Measurements from ENCODE around the gene ABCC3.

ABCC3 gene

DNA sequence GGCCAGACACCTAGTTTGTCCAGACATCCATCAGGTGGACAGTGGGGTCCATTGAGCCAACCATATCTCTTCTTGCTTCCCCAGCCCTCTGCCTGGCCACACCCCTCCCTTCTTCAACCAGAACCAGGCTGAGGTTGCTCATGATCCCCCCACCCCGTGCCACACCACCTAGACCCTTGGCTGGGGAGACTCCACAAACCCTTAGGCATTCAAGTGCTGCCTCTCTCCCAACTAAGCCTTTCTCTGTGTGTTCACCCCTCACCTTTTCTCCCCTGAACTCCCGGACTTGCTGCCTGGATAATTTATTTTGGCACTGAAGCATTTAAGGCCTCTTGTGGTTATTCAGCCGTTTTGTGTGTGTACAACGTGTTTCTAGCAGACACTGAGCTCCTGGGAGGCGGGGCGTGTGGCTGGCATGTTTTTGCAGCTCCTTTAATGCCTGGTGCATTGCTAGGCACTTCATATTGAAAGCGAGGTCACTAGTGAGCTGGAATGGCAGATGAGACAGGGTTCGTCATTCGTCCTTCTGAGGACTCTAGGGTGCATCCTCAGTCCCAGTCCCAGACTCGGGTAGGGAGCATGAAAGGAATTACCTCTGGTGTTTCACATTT lies 45.5 kb upstream of the ABCC3 start:
- no peak for TF ChIP-seq EZH2phosphoT487 (IDR thresholded peaks at IDR 0.05; ENCODE audit: borderline replicate concordance, low read length)
- TF ChIP-seq, protein P1, sequence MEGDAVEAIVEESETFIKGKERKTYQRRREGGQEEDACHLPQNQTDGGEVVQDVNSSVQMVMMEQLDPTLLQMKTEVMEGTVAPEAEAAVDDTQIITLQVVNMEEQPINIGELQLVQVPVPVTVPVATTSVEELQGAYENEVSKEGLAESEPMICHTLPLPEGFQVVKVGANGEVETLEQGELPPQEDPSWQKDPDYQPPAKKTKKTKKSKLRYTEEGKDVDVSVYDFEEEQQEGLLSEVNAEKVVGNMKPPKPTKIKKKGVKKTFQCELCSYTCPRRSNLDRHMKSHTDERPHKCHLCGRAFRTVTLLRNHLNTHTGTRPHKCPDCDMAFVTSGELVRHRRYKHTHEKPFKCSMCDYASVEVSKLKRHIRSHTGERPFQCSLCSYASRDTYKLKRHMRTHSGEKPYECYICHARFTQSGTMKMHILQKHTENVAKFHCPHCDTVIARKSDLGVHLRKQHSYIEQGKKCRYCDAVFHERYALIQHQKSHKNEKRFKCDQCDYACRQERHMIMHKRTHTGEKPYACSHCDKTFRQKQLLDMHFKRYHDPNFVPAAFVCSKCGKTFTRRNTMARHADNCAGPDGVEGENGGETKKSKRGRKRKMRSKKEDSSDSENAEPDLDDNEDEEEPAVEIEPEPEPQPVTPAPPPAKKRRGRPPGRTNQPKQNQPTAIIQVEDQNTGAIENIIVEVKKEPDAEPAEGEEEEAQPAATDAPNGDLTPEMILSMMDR (IDR thresholded peaks at IDR 0.05; ENCODE audit: low read depth, low read length, poor library complexity, severe bottlenecking) = no peak
- H3F3A ChIP-seq (ENCODE audit: control insufficient read depth, insufficient read depth) = no peaks in the 10 kb centered on the region
- H3K4me3 ChIP-seq (ENCODE audit: low read length) = no peak overlapping the region
- H3K27me3 ChIP-seq (ENCODE audit: control insufficient read depth, low read length) = peaks cover 11% of the 10 kb centered on the region; the same call in 1 of the 2 replicates
- no peaks in the 10 kb centered on the region for H3K4me1 ChIP-seq (ENCODE audit: control insufficient read depth, low read length)
- no peak overlapping the region for H3K4me2 ChIP-seq (ENCODE audit: low read length)
- no peaks in the 10 kb centered on the region for H3K36me3 ChIP-seq (ENCODE audit: control insufficient read depth, low read length)
- H3K27ac ChIP-seq (ENCODE audit: low read depth, low read length) = no peak overlapping the region
- H3K79me2 ChIP-seq (ENCODE audit: control insufficient read depth, low read length) = no peaks in the 10 kb centered on the region
- H4K20me1 ChIP-seq (ENCODE audit: control insufficient read depth, insufficient read depth, low read depth, low read length) = no peaks in the 10 kb centered on the region
- H3K9me3 ChIP-seq (ENCODE audit: control insufficient read depth, insufficient read depth, low read length) = no peaks in the 10 kb centered on the region
- H3K9me2 ChIP-seq (replicated peaks; ENCODE audit: control insufficient read depth, low read length) = no peaks in the 10 kb centered on the region

DNA sequence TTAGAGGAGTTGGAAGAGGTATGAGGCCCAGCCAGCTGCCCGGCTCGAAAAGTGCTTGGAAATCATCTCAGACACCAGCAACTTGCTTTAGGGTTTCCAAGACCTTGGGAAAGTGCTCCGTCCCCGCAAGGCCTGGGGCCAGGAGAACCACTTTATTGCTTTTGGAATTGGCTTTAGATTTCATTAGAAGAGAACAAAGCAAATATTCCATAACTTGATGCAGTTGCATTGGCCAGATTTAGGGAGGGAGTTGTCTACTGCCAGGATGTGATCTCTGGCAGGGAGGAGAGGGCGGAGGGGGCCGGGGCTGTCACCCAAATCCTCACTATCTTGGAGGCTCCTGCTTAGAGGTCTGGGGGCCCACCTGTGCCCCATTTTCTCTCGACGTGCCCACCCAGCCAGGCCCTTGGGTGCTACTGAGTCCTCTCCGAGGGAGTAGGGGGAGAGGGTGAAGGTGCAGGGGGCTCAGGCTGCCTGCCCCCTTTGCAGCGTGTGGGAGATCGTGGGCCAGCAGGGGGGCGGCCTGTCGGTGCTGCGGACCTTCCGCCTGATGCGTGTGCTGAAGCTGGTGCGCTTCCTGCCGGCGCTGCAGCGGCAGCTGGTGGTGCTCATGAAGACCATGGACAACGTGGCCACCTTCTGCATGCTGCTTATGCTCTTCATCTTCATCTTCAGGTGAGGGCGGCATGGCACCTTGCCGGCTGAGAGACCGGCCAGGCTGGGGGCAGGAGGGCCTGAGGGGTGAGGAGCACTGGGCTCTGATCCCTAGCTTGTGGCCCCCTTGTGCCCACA lies 43.5 kb upstream of the ABCC3 start:
- Histone ChIP-seq H3K9me3 (ENCODE audit: control insufficient read depth, insufficient read depth, low read length) (no peaks in the 10 kb centered on the region), H3K79me2 (ENCODE audit: control insufficient read depth, low read length) (no peaks in the 10 kb centered on the region), H3K27ac (ENCODE audit: low read depth, low read length) (no peak overlapping the region), H3F3A (ENCODE audit: control insufficient read depth, insufficient read depth) (no peaks in the 10 kb centered on the region), H3K9me2 (replicated peaks; ENCODE audit: control insufficient read depth, low read length) (no peaks in the 10 kb centered on the region), H3K4me2 (ENCODE audit: low read length) (no peak overlapping the region), H3K4me3 (ENCODE audit: low read length) (no peak overlapping the region), H4K20me1 (ENCODE audit: control insufficient read depth, insufficient read depth, low read depth, low read length) (no peaks in the 10 kb centered on the region), H3K4me1 (ENCODE audit: control insufficient read depth, low read length) (no peaks in the 10 kb centered on the region), H3K27me3 (ENCODE audit: control insufficient read depth, low read length) (peaks cover 11% of the 10 kb centered on the region; the same call in 1 of the 2 replicates), H3K36me3 (ENCODE audit: control insufficient read depth, low read length) (no peaks in the 10 kb centered on the region)
- TF ChIP-seq, protein P1 (IDR thresholded peaks at IDR 0.05; ENCODE audit: low read depth, low read length, poor library complexity, severe bottlenecking) = no peak
- TF ChIP-seq EZH2phosphoT487 (IDR thresholded peaks at IDR 0.05; ENCODE audit: borderline replicate concordance, low read length) = no peak

DNA sequence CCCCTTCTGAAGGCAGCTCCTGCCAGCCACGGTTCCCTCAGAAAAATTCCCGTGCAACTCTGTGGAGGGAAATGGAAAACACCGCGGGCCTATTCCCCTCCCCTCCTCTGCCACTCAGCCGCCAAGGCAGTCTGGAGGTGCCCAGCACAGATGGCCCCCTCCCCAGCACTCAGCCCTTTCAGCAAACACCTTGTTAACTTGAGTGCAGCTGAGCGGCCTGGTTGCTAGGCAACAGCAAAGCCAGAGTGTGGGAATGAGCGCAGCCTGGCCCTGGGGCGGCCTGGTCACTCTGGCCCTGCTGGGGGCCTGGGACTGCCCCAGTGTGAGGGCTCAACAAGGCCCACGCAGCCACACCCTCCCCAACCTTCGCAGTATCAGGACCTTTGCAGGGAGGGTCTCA lies 41.4 kb upstream of the ABCC3 start:
- TF ChIP-seq, protein P1 (IDR thresholded peaks at IDR 0.05; ENCODE audit: low read depth, low read length, poor library complexity, severe bottlenecking) = no peak
- no peak for TF ChIP-seq EZH2phosphoT487 (IDR thresholded peaks at IDR 0.05; ENCODE audit: borderline replicate concordance, low read length)
- H3K79me2 ChIP-seq (ENCODE audit: control insufficient read depth, low read length) = no peaks in the 10 kb centered on the region
- H3K27me3 ChIP-seq (ENCODE audit: control insufficient read depth, low read length) = no peaks in the 10 kb centered on the region
- H3K9me2 ChIP-seq (replicated peaks; ENCODE audit: control insufficient read depth, low read length) = no peaks in the 10 kb centered on the region
- peaks cover 2% of the 10 kb centered on the region for H3K4me1 ChIP-seq (ENCODE audit: control insufficient read depth, low read length)
- H4K20me1 ChIP-seq (ENCODE audit: control insufficient read depth, insufficient read depth, low read depth, low read length) = no peaks in the 10 kb centered on the region
- no peaks in the 10 kb centered on the region for H3K36me3 ChIP-seq (ENCODE audit: control insufficient read depth, low read length)
- H3K4me2 ChIP-seq (ENCODE audit: low read length) = no peak overlapping the region
- H3K27ac ChIP-seq (ENCODE audit: low read depth, low read length) = no peak overlapping the region
- H3K4me3 ChIP-seq (ENCODE audit: low read length) = no peak overlapping the region
- H3K9me3 ChIP-seq (ENCODE audit: control insufficient read depth, insufficient read depth, low read length) = no peaks in the 10 kb centered on the region
- no peaks in the 10 kb centered on the region for H3F3A ChIP-seq (ENCODE audit: control insufficient read depth, insufficient read depth)

Measured in DOHH2 (cell line).